ENCODE measurements around the gene INPPL1. TPM values are rescaled to one million over a fixed set of nuclear protein-coding genes. Genes with fewer than 3 reads are reported as not detected.

The INPPL1 gene
- total RNA-seq, 1 experiment from 2014 or later = 55.5 TPM

DNA sequence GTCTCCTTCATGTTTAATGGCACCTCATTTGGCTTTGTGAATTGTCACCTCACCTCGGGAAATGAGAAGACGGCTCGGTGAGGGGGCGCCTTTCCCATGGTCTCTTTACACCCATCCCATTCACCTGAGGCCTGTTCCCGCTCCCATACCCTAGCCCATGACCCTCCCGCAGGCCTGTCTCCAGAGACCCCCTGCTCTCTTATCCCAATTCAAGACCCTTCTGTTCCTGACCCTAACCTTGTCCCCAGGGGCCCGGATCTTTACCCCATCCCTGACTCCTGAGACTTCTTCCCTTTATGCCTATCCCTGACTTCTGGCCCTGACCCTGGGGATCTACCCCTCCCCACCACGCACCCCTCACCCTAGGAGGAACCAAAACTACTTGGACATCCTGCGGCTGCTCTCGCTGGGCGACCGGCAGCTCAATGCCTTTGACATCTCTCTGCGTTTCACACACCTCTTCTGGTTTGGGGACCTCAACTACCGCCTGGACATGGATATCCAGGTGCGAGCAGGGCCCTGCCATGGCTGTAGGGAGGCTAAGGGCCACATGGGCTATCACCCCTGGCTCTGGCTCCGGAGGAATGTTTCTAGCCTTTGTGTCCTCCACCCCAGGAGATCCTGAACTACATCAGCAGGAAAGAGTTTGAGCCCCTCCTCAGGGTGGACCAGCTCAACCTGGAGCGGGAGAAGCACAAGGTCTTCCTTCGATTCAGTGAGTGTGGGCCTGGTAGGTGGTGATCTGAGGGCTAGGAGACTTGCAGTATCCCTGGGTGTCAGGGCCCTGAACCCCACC lies 7.9 kb downstream of the INPPL1 start:
- DNase-seq (ENCODE audit: low read depth) = no peak

DNA sequence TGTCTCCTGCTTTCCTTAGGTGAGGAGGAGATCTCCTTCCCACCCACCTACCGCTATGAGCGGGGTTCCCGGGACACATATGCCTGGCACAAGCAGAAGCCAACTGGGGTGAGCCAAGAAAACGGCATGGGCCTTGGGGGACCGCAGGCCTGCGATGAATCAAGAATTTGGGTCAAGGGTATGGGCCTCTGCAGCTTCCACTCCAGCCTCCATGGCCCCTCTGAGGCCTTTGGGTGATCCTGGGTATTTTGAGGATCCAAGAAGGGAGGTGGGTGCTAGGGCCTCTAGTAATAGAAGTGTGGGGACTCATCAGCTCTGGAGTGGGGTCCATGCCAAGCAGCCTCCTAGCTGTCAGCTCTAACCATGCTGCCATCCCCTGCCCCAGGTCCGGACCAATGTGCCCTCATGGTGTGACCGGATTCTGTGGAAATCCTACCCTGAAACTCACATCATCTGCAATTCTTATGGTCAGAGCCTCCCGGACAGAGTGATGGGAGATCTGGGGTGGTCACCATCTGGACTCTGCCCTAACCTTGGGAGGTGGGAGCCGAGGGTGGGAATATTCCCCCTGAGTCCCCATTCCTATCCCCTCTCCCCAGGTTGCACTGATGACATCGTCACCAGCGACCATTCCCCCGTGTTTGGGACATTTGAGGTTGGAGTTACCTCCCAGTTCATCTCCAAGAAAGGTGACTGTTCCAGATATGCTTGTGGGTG lies 8.6 kb downstream of the INPPL1 start:
- DNase-seq (ENCODE audit: low read depth) = no peak

DNA sequence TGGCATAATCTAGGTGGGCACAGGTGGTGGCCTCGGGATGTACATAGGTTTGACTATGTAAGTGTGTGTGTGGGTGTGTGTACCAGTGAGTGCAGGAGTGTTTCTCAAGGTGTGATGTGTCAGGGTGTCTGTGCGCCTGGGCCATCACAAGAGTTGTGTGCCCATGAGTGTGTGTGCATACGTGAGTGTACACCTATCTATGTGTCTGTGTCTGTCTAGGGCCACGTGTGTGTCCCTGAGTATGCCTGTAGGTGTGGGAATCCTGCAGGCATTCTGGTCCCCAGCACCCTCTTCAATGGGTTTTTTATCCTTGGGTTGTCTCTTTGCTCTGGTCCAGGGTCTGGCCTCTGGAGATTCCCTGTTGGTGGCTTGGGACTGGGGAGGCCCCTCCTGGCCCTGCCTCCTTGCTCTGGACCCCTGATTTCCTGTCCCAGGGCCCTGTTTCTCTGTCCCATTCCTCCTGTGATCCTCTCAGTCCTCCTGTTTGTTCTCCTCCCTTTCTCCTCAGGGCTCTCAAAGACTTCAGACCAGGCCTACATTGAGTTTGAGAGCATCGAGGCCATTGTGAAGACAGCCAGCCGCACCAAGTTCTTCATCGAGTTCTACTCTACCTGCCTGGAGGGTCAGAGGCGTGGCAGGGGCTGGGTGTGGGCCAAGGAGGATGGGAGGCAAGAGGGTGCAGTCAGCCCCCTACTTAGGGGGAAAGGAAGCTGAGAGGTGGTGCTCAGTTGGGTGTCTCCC lies 9.4 kb downstream of the INPPL1 start:
- DNase-seq (ENCODE audit: low read depth) = no peak

DNA sequence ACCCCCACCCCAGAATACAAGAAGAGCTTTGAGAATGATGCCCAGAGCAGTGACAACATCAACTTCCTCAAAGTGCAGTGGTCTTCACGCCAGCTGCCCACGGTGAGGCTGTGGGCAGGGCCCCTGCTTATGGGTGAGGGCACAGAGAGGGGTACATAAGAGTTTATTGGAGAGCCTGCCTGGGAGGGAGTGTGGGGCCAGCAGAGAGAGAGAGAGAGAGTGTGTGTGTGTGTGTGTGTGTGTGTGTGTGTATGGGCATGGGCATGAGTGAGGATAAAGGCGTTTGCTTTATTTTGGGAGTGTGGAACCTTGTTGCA lies 9.9 kb downstream of the INPPL1 start:
- no peak for DNase-seq (ENCODE audit: low read depth)

DNA sequence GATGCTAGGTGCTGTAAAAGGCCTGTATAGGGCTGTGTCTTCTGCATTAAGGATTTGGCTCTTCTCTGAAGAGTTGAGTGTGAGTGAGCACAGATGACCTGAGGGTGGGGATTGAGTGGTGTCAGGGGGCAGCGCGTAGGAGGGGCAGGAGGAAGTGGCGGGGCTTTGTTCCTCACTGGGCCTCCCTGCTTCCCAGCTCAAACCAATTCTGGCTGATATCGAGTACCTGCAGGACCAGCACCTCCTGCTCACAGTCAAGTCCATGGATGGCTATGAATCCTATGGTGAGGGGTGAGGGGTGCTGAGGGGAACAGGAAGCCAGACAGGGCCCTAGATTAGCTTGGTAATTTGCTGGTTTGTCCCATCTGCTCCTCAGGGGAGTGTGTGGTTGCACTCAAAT lies 10.4 kb downstream of the INPPL1 start:
- DNase-seq (ENCODE audit: low read depth) = no peak

DNA sequence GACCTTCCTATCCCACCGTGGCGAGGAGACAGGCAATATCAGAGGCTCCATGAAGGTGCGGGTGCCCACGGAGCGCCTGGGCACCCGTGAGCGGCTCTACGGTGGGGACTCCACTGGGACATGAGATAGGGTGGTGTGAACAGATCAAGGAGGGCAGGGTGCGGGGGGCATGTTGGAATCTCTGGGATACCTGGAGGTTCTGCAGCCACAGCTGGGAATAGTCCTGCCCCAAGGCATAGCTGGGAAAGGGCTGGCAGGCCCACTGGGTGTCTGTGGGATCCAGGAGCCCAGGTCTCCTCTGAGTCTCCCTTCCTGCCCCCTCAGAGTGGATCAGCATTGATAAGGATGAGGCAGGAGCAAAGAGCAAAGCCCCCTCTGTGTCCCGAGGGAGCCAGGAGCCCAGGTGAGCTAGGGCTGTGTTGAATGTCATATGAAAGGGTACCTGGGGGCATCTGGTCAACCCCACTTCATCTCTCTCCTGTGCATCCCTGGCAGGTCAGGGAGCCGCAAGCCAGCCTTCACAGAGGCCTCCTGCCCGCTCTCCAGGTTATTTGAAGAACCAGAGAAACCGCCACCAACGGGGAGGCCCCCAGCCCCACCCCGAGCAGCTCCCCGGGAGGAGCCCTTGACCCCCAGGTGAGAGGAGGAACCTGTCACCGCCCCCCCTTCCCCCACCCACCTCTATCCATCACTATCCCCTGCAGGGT lies 10.9 kb downstream of the INPPL1 start:
- no peak for DNase-seq (ENCODE audit: low read depth)

DNA sequence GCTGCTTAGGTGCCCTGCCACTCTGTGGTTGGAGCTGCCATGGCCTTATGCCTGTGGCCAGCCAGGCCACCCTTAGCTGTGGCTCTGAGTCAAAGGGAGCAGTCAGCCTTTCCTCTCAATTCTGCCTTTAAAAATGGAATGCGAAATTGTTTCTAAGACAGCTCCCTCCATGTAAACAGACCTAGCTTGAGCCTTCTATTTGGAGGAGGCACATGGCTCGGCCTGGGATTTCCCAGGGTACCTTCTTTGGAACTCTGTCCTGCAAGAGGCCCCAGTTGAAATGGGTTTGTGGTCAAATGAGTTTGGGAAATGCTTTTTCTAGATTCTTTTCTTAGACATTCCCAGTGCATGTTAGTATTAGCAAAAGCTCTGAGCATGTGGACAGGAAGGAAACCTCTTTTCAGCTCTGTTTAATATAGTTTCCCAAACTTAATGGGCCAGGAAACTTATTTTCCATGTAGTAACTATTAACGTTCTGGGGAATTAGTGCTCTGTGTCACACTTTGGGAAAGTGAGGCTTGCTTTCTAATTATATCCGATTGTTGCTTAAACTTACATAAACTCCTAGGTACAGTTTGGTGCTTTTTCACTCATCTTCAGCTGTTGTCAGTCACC lies 11.6 kb downstream of the INPPL1 start:
- no peak for DNase-seq (ENCODE audit: low read depth)

DNA sequence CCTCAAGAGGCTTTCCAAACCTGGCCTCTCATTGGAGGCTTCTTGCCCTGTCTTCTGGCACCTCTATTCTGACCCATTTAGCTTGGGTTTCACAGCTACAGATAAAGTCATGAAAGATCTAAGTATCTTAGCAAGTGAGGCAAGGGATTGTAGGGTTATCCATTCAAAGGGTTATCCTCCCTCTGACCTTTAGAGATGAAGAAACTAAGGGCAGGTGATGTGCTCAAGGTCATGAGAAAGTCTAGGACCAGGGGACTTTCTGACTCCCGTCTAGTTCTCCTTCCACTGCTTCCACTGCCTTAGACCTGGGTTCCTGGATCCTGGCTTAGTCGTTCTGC lies 12.2 kb downstream of the INPPL1 start:
- no peak for DNase-seq (ENCODE audit: low read depth)

DNA sequence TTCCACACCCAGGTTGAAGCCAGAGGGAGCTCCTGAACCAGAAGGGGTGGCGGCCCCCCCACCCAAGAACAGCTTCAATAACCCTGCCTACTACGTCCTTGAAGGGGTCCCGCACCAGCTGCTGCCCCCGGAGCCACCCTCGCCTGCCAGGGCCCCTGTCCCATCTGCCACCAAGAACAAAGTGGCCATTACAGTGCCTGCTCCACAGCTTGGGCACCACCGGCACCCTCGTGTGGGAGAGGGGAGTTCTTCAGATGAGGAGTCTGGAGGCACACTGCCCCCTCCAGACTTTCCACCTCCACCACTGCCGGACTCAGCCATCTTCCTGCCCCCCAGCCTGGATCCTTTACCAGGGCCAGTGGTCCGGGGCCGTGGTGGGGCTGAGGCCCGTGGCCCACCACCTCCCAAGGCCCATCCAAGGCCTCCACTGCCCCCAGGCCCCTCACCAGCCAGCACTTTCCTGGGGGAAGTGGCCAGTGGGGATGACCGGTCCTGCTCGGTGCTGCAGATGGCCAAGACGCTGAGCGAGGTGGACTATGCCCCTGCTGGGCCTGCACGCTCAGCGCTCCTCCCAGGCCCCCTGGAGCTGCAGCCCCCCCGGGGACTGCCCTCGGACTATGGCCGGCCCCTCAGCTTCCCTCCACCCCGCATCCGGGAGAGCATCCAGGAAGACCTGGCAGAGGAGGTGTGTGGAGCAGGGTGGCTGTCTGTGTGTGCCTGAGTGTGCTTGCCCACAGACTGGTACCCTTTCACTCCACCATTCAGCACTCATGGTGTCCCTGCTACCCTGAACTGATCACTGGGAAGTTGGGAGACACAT lies 12.8 kb downstream of the INPPL1 start:
- DNase-seq (ENCODE audit: low read depth) = no peak

DNA sequence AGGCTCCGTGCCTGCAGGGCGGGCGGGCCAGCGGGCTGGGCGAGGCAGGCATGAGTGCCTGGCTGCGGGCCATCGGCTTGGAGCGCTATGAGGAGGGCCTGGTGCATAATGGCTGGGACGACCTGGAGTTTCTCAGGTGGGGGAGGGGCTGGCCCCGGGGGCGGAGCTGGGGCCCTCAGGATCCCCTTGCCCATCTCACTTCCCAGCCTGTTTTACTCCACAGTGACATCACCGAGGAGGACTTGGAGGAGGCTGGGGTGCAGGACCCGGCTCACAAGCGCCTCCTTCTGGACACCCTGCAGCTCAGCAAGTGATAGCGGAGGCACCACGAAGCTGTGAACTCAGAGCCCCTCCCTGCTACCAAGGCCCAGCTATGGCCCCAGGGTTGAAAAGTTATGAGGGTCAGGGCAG lies 13.5 kb downstream of the INPPL1 start:
- DNase-seq (ENCODE audit: low read depth) = no peak

DNA sequence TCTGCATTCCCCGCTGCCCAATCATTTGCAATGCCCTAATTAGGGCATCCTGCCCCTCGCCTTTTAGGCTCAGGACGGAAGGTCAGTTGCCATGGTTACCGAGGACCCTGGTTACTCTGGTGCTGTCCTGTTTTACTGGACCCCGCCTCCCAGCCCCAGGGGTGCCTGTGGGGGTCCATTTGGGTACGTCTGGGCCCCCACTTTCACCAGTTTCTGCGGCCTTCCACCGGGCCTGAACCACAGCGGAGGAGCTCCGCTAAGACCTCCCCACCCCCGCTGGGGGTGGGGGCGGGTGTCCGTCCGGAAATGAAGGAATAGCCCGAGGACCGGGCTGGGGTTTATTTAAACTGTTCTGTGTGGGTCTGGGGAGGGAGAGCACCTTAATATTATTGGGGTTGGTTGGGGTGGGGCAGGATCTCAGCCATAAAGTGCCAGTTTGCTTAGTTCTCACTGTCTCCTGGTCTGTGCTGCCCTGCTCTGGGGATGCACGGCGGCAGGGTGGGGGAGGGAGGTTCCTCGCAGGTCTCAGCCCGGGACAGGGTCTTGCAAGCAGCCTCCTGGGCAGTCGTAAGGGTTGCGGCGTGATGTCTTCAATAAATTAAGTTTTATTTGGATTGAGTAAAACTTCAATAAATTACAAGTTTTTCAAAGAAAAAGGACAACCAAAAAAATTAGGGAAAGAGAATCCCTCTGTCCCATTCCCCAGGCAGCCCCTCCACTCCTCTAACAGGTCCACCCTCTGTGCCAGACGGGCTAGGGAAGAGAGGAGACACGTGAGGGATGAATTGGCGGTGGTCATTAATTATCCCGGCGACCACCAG lies 14.1 kb downstream of the INPPL1 start:
- DNase-seq (ENCODE audit: low read depth) = no peak

DNA sequence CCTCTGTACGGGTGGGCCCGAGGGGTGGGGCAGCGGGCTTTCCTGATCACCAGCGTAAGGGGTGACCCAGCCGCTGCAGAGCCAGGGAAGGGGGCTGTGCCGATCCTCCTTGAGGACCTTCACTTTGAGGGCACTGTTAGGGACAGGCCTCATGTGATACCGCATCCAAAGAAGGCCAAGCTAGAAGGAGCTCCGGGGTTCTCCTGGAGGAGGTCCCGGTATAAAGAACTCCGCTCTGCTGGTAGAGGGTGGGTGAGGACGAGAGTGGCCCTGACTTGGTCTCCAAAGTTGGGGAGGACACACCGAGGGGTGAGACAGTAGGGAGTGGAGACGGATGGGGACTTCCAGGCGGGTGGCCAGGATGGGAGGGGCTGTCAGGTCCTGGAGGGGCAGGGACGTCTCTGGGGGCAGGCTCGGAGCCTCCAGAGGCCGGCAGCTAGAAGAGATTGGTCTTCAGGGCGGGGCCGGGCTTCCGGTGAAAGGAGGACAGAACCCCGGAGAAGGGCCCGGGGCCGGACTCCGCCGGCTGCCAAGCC lies 14.8 kb downstream of the INPPL1 start:
- peak; percentile 81 for DNase-seq (ENCODE audit: low read depth)

DNA sequence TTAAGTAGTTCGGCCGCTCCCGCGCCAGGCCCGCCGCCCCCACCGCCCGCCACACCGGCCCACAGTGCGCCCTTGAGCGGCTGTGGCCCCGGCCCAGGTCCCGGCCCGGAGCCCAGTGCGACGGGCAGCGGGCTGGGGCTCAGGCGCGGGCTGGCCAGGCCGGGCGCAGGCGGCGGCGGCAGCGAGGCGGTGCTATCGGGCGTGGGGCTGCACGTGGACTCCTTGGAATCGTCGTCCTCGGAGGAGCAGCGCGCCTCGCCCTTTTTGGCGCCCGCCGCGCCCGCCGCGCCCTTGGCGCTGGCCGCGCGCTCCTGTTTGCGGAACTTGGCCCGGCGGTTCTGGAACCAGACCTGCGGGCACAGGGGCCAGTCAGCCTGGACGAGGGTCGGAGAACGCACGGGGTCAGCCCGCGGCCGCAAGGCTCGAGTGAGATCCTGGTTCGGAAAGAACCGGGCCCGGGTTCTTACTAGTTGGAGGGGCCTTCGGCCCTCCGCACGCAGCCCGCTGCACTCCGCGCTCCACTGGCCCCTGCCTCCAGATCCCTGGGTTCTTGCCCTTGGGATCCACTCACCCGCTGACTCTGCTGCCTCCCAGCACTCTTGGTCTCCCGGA lies 15.4 kb downstream of the INPPL1 start:
- no peak for DNase-seq (ENCODE audit: low read depth)

DNA sequence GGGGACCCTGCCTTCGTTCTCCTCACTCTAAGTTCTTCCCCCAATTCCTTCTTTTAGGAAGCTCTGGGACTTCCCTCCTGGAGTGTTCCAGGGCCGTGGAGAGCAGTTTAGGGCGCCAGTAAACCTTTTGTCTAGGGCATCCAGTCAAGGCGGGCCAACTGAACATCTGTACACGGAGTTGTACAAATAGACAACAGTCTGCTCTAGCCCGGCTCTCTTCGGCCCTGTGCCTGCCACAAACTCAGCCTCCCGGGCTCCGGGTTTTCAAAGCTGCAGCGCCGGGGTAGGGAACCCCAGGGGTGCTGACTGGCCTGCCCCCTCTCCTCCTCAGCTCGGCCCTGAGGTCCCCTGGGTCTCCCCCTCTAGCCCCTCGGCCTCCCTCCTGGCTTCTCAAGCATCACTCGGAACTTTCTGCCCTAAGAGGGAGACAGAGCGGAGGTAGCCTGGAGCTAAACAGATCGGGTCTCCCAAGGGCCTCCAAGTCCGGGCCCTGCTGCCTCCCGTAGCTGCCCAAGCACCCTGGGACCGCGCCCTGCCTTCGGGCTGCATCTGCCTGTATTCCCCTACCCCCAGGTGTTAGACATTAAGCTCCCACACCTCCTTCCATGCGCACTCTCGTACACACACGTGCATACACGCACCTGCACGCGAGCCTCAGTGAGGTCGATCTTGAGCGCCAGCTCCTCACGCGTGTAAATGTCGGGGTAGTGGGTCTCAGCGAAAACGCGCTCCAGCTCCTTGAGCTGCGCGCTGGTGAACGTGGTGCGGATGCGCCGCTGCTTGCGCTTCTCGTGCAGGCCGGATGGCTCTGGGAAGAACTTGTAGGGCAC lies 16.1 kb downstream of the INPPL1 start:
- no peak for DNase-seq (ENCODE audit: low read depth)

DNA sequence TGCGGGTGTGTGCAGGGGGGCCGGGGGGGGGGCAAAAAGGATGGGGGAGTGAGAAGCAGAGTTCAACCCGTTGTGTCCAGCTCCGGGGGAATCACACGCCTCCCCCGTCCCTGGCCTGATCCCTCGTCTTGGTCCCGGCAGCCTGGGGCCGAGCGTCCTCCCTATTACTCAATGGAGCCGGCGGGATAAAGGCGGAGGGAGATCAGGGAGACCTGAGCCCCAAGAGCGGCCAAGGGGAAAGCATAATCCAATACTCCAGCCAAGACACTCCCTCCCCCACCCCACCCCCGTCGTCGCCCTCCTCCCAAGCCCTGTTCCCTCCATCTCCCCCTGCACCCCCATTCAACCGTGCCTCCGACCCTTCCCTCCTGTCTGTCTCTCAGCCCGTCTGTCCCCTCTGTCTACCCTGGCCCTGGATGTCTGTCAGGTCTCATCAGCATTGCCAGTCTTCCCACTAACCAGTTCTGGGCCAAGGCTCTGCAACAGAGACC lies 16.8 kb downstream of the INPPL1 start:
- DNase-seq (ENCODE audit: low read depth) = no peak

DNA sequence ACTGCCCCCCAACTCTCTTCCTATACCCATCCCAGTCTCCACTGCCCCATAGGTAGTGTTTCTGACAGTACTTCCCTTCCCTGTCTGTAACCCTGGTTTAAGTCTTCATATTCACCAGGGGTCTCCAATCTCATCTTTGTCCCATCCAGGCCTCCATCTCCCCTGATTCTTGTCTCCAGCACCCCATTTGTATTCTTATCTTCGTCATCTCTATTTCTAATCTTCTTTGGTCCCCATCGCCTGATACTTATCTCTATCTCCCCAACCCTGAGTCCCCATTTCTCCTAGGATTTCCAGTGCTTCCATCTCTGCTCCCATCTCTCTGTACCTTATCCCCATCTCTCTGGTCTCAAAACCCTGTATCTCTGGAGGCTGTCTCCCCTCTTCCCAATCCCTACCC lies 17.6 kb downstream of the INPPL1 start:
- no peak for DNase-seq (ENCODE audit: low read depth)

DNA sequence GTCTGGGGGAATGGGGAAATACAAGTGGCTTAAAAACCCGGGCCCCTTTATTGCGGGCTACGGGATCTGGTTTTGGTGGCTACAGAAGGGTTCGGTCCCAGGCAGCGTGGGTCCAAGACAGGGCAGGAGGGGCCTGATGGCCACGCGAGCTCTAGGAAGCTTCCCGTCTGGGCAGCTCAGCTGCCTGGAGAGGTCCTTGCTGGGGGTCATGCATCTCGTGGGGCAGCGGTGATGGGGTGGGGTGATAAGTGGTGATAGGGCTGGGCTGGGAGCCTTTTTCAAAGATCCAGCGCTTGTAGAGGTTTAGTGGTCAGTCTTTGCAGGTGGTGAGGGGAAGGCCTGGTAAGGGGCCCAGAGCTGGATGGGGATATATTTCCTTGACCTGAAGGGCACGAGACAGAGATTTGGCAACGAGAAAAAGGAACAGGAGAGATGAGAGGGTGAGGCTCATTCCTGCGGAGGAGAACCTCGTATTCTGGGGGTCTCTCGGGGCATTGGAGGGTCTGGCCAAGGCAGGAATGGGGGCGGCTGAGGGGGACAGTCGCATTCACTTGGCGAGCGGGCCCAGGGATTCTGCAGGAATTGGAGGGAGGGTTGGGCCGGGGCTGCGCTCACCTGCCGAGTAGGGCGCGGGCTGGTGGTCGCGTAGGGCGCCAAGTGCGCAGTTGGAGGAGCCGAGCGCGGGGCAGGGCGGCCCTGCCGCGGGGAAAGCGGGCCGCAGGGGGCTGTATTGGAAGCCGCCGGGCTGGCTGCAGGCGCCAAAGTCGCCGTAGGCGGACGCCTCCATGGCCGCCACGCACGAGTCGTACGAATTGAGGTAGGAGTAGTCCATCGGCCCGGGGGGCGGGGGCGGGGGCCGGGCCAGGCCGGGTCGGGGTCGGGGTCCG lies 18.8 kb downstream of the INPPL1 start:
- DNase-seq (ENCODE audit: low read depth) = no peak

DNA sequence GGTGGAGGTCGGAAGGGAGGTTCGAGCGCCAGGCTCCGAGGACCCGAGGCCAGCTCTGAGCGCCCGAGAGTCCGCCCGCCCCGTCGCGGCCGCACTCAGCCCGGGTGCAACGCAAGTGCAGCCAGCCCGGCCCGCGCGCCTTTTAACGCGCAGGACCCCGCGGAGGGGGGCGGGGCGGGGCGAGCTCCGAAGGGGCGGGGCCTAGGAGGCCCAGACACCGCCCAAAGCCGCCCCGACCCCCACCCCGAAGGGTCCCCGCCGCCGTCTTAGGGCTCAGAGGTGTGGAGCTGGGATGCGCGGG lies 19.4 kb downstream of the INPPL1 start, which contains the start of gene PHOX2A:
PHOX2A (minus strand) TSS at position 117 of the 301 bp plus-strand sequence. CDS start 172 bp downstream, outside the sequence.
- no peak for DNase-seq (ENCODE audit: low read depth)

All from M059J (cell line).